A549 treated with AZD9567 at 1 μM for 4 hours (cell line): ENCODE results near the gene ACE2. TPM values are rescaled to one million over a fixed set of nuclear protein-coding genes. Genes with fewer than 3 reads are reported as not detected.

ENCODE experiments used
- total RNA-seq: library from RNA; stranded (reverse); fragments of 200-300 nt; extraction: Qiagen RNA extraction; gene quantifications from 5 replicates; pipeline ENCODE4 v1.2.3, GENCODE V29; 2022; ENCODE audit not compliant: insufficient read depth

ACE2 gene
- not detected in 5 replicates for total RNA-seq

GRCh38 chrX:15600745-15601144 is at the start of gene ACE2:
Gene ACE2 (minus strand): TSS chrX:15600960. CDS start chrX:15600911, 49 bp downstream.

Other genes starting within 250 kb of the ACE2 start
- 0.24 to 0.39 TPM (median 0.32 TPM) in 4 of 5 replicates, not detected in the other for gene VEGFD, start 216.5 kb downstream of the ACE2 start, total RNA-seq
- 47.3 to 54.7 TPM (median 51.1 TPM) in 5 replicates for gene PIR, start 107.6 kb downstream of the ACE2 start, total RNA-seq
- gene BMX, start 100.2 kb downstream of the ACE2 start, total RNA-seq, result not detected in 5 replicates
- gene CLTRN, start 63.8 kb upstream of the ACE2 start, total RNA-seq, result 0.68 to 0.99 TPM (median 0.86 TPM) in 4 of 5 replicates, not detected in the other
- 2.1 to 3.6 TPM (median 3.0 TPM) in 5 replicates for gene CA5B, start 137.3 kb upstream of the ACE2 start, total RNA-seq
- gene ZRSR2, start 189.5 kb upstream of the ACE2 start, total RNA-seq, result 9.0 to 10.7 TPM (median 9.8 TPM) in 5 replicates